Brain pericyte (primary cell): ENCODE measurements around the gene ZBBX.
"Not testable (repeated sequence)": the region's sequence is repeated elsewhere in the genome, so short reads cannot be mapped to it uniquely, and the experiment has no call there.

Experiments
- DNase-seq: peaks from one replicate; pipeline ENCODE4 v3.0.0-alpha.2; 2012; ENCODE audit warnings: low read depth, low spot score

ZBBX gene

GRCh38 chr3:167380004-167380689 is at the start of gene ZBBX:
Gene ZBBX (minus strand): TSS chr3:167380297. CDS start chr3:167372901, 7,396 bp downstream.
- peak; percentile 51 for DNase-seq

- not testable (repeated sequence) for DNase-seq
Measured at GRCh38 chr3:167426962-167427361, 46.9 kb upstream of the ZBBX start.

- not testable (repeated sequence) for DNase-seq
Measured at GRCh38 chr3:167422396-167422795, 42.3 kb upstream of the ZBBX start.

GRCh38 chr3:167409611-167410010 is 29.5 kb upstream of the ZBBX start:
- DNase-seq = no peak

GRCh38 chr3:167406876-167407492 is 26.9 kb upstream of the ZBBX start:
- no peak for DNase-seq

- DNase-seq = no peak
Measured at GRCh38 chr3:167397826-167398225, 17.7 kb upstream of the ZBBX start.

GRCh38 chr3:167396075-167396474 is 16.0 kb upstream of the ZBBX start:
- DNase-seq = no peak

GRCh38 chr3:167394003-167394402 is 13.9 kb upstream of the ZBBX start:
- no peak for DNase-seq

- DNase-seq = no peak
Measured at GRCh38 chr3:167382155-167382554, 2.1 kb upstream of the ZBBX start.

- DNase-seq = no peak
Measured at GRCh38 chr3:167375478-167375877, 4.6 kb downstream of the ZBBX start.

GRCh38 chr3:167372138-167372537 is 8.0 kb downstream of the ZBBX start:
- DNase-seq = no peak

GRCh38 chr3:167361948-167362347 is 18.1 kb downstream of the ZBBX start:
- no peak for DNase-seq

- DNase-seq = no peak
Measured at GRCh38 chr3:167361306-167361705, 18.8 kb downstream of the ZBBX start.

- DNase-seq = no peak
Measured at GRCh38 chr3:167355446-167355845, 24.7 kb downstream of the ZBBX start.

GRCh38 chr3:167354751-167355150 is 25.3 kb downstream of the ZBBX start:
- no peak for DNase-seq

- no peak for DNase-seq
Measured at GRCh38 chr3:167350245-167350862, 29.7 kb downstream of the ZBBX start.

GRCh38 chr3:167346171-167346570 is 33.9 kb downstream of the ZBBX start:
- DNase-seq = no peak

- DNase-seq = no peak
Measured at GRCh38 chr3:167330993-167331785, 48.9 kb downstream of the ZBBX start.

GRCh38 chr3:167323572-167323971 is 56.5 kb downstream of the ZBBX start:
- DNase-seq = no peak

GRCh38 chr3:167318996-167319615 is 61.0 kb downstream of the ZBBX start:
- DNase-seq = no peak

- DNase-seq = no peak
Measured at GRCh38 chr3:167318306-167318705, 61.8 kb downstream of the ZBBX start.

- DNase-seq = no peak
Measured at GRCh38 chr3:167306319-167306718, 73.8 kb downstream of the ZBBX start.
